Bronchial epithelial cell (primary cell): Measurements from ENCODE around the gene PIEZO1. TPM values are rescaled to one million over a fixed set of nuclear protein-coding genes. Genes with fewer than 3 reads are reported as not detected.

Source experiments
- DNase-seq: peaks from one replicate; pipeline ENCODE4 v3.0.0-alpha.2; 2010; ENCODE audit warnings: low read depth
- FAIRE-seq: peaks from 2 replicates; lab custom pipeline; 2011; peaks lifted over from hg19 to GRCh38; lab: Jason Lieb, UNC
- H3K27me3 ChIP-seq: 2 replicates; pipeline ENCODE4 v1.5.1; 2011; ENCODE audit warnings: low read length; ENCODE audit not compliant: control insufficient read depth, insufficient read depth
- H3K36me3 ChIP-seq: 2 replicates; pipeline ENCODE4 v1.5.1; 2011; ENCODE audit warnings: low read length; ENCODE audit not compliant: control insufficient read depth, insufficient read depth
- H3K4me3 ChIP-seq: 2 replicates; pipeline ENCODE4 v1.5.1; 2011; ENCODE audit warnings: mild to moderate bottlenecking, low read depth, low read length, control low read depth
- CTCF ChIP-seq: IDR thresholded peaks from 2 replicates; pipeline ENCODE4 v1.5.1; 2011; ENCODE audit warnings: mild to moderate bottlenecking, moderate library complexity, low read length, control low read depth, inconsistent platforms; ENCODE audit not compliant: insufficient read depth, severe bottlenecking
- total RNA-seq: library from RNA; depleted of rRNA; stranded (reverse); fragments of >200 nt; gene quantifications from 2 replicates; pipeline ENCODE4 v1.2.1, GENCODE V29; 2014

PIEZO1 gene
- total RNA-seq, 1 donor from 2014 or later = 98.2 TPM

GRCh38 chr16:88747588-88748301, 37.3 kb downstream of the PIEZO1 start:
- Histone ChIP-seq H3K36me3 (peaks cover 16% of the 10 kb centered on the region), H3K27me3 (no peaks in the 10 kb centered on the region), H3K4me3 (no peak overlapping the region)
- FAIRE-seq = no peak
- peak; percentile 79 for TF ChIP-seq CTCF
- peak; percentile 40 for DNase-seq

DNA sequence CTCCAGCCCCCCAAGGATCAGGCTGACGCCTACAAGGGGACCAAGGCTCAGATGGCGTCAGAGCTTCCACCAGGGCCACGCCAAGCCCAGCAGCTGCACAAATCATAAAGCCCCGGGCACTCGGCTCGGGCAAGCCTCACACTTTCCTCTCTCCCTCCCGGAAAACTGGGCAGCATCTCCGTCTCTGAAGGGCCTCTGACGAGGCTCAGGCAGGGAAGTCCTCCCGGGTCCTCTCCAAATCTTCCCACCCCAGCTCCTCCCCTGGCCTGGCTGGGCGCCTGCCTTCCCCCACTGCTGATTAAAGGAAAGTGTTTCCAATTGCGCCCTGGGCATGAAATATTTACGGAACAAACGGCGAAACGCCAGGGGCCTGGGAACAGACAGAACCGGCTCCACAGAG, 38.5 kb downstream of the PIEZO1 start:
- DNase-seq = no peak
- H3K4me3 ChIP-seq = no peak overlapping the region
- no peaks in the 10 kb centered on the region for H3K27me3 ChIP-seq
- H3K36me3 ChIP-seq = peaks cover 17% of the 10 kb centered on the region
- no peak for TF ChIP-seq CTCF
- FAIRE-seq = no peak

GRCh38 chr16:88744577-88745521, 40.2 kb downstream of the PIEZO1 start:
- no peak for FAIRE-seq
- peaks cover 24% of the 10 kb centered on the region for H3K36me3 ChIP-seq

GRCh38 chr16:88743693-88744576, 41.1 kb downstream of the PIEZO1 start:
- peak; percentile 43 for DNase-seq

More at GRCh38 chr16:88744577-88745521, 40.2 kb downstream of the PIEZO1 start:
- TF ChIP-seq CTCF = no peak
- Histone ChIP-seq H3K27me3 (no peaks in the 10 kb centered on the region), H3K4me3 (no peak overlapping the region)
- DNase-seq = no peak

More at GRCh38 chr16:88743693-88744576, 41.1 kb downstream of the PIEZO1 start:
- Histone ChIP-seq H3K36me3 (peaks cover 23% of the 10 kb centered on the region), H3K27me3 (no peaks in the 10 kb centered on the region), H3K4me3 (no peak overlapping the region)
- FAIRE-seq = peak; percentile 50
- TF ChIP-seq CTCF = peak; percentile 94
